Middle frontal gyrus (tissue), 1 donor: Measurements from ENCODE around the gene NCAPG.
"Not testable (repeated sequence)": the region's sequence is repeated elsewhere in the genome, so short reads cannot be mapped to it uniquely, and the experiment has no call there.

ENCODE experiments used
- DNase-seq: peaks from one replicate; pipeline ENCODE4 v3.0.0-alpha.2; 2015; ENCODE audit warnings: low spot score; ENCODE audit errors: extremely low spot score

Gene NCAPG

DNA sequence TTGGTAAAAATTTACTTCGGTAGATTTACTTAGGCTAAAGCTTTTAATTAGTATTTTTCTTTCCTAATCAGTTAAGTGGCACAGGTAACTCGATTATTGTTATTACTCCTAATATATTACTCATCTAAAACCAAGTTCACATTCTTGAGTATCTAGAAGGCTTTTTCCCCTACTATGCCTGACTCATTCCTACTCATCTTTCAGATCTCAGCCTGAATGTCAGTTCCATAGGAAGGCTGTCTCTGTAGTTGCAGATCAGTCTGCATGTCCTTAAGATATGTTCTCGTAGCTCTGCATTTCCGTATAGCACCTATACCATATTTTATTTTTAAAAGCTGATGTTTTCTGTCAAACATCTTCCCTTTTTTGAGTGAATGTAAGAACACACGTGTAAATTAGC is 23.5 kb upstream of the NCAPG start:
- no peak for DNase-seq

DNA sequence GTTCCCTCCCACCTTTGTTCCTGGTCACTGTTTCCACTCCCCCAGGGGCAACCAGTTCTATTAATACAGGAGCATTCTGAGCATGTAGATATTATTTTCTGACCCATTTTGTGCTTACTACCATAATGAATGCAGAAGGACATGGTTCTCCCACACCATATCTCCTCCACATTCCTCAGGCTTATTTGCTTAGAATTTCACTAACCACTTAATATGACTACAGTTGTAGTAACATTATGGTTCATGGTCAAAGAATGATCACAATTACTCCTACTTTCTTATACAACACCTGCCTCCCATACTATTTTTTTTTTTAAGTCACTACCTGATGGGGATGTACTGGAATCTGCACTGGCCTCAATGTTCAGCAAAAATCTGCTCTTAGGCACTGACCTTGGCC is 21.8 kb upstream of the NCAPG start:
- no peak for DNase-seq

DNA sequence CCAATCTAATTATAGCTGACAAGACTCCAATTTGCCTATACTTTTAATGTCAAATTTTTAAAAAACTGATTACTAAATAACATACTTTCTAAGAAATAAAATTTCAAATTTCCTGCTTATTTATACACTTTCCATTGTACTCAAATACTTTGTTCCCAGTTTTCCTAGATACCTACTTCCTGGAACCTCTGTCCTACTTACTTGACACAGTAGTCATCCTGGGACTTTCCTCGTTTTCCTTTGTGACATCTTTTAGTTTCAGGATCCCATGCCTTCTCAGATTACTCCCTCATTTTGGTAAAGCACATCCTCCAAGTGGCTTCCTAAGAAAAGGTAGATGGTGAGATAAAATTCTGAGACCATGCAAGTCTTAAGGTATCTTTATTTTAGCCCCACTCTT is 16.0 kb upstream of the NCAPG start:
- DNase-seq = no peak

DNA sequence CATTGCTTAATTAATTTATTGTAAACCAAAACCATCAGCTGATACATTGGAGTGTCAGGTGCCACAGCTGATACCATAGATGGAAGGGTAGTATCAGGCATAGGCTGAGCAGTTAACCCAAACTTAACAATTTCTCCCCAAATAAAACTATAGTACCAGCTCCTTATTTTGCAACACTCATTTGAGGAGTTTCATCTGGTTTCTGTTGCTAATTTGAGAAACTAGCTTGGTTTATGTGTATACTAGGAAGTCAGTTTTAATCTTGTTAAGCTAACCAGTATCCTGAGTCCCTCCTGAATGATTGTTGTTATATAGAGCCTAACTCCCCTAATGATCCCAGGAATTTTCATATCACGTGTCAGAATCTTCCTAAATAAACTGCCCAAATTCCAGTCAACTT is 13.0 kb upstream of the NCAPG start:
- DNase-seq = no peak

DNA sequence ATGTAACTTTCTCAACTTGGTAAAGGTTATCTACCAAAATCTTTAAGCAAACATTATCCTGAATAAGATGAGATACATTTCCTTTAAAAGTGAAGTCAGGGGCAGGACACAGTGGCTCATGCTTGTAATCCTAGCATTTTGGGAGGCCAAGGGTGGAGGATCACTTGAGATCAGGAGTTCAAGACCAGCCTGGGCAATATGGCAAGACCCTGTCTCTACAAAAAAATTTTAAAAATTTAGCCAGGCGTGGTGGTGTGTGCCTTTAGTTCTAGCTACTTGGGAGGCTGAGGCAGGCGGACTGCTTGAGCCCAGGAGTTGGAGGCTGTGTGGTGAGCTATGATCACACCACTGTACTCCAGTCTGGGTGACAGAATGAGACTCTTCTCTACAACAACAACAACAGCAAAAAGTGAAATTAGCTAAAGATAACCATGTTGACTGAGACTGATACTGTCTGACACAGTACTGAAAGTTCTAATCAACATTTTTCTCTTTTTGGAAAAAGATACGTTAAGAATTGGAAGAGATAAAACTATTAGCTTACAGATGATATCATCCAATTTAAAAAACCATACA is 5.1 kb upstream of the NCAPG start:
- DNase-seq = no peak

DNA sequence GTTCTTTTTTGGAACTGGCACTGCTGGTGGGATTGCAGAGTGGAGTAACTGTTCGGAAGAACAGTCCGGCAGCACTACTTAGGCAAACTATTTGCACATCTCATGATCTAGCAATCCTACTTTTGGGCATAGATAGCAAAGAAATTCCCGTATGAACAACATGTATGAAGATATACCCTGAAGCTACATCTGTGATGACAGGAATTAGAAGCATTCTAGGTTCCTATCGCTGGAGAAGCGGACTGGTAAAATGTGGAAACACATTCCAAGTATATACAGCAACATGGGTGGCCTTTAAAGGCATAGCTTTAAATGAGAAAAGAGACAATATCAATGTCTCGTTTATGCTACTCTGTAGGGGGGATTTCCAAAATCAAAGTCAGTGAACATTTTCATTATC is 3.3 kb upstream of the NCAPG start:
- no peak for DNase-seq

DNA sequence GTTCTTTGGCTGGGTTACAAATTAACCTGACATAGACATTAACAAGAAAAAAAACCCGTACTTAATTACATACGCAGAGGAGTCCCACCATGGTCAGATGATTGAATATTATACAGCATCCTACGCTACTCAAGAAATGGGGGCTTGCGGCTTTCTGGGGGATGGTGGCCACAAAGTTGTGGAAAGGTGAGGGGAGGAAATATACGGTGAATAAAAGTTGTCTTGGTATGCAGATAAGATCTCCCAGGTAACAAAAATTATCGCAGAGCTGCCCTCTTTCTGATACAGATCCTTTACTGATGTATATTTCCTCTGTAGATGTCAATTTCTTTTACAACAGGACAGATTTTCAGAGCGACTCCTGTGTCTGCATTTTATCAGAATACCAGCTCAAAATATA is 1.1 kb upstream of the NCAPG start:
- DNase-seq = no peak

DNA sequence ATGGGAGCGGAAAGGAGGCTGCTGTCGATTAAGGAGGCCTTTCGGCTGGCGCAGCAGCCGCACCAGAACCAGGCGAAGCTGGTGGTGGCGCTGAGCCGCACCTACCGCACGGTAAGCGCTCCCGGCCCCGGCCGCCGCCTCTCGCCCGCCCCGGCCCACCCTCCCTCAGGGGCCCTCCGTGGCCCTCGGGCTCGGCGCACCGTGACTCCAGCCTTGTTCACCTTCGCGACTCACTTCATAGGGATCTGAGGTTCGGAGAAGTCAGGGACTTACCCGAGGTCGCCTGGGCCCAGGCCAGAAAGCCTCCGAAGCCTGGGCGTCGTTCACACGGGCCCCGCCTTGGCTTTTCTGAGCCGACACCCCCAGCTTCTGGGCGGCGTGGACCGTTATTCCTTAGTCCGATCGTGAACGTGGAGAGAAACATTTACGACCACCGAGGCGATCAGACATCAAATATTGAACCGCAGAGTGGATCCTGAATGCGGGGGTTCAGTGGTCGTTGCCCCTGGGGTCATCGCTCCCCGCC is 362 bp downstream of the NCAPG start:
- DNase-seq = no peak

DNA sequence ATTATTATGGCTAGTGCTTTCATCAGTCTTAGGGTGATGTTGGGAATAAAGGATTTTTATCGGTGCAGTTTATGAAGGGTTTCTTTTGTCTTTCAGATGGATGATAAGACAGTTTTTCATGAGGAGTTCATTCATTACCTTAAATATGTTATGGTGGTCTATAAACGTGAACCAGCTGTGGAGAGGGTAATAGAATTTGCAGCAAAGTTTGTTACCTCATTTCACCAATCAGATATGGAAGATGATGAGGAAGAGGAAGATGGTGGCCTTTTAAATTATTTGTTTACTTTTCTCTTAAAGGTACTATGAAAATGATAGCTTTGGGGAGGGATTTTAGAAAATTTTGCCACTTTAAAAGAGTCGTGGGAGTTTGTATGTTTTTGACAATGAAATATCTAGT is 1.3 kb downstream of the NCAPG start:
- no peak for DNase-seq

DNA sequence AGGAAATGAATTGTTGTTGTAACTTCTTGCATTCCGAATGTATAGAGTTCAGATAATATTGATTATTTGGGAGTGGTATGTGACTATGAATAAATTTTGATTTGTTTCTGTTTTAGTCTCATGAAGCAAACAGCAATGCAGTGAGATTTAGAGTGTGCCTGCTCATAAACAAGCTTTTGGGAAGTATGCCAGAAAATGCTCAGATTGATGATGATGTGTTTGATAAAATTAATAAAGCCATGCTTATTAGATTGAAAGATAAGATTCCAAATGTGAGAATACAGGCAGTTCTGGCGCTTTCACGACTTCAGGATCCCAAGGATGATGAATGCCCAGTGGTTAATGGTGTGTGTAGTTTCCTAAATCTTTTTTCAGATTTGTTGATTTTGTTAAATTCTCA is 2.0 kb downstream of the NCAPG start:
- DNase-seq = no peak

DNA sequence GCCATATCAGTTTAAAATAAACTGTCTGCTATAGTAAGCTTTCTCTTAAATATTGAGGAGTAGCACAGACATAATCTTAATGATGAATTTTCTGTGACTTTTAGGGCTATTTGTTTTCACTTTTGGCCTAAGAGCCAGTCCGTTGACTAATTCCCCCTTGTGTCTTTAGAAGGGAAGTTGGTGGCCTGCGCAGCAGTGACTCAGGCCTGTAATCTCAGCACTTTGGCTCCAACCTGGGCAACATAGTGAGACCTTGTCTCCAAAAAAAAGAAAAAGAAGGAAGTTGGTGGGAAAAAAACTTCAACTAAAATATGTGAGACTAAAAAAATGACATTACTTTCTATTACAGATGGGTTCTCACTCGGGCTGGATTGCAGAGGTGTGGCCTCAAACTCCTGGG is 3.4 kb downstream of the NCAPG start:
- no peak for DNase-seq

DNA sequence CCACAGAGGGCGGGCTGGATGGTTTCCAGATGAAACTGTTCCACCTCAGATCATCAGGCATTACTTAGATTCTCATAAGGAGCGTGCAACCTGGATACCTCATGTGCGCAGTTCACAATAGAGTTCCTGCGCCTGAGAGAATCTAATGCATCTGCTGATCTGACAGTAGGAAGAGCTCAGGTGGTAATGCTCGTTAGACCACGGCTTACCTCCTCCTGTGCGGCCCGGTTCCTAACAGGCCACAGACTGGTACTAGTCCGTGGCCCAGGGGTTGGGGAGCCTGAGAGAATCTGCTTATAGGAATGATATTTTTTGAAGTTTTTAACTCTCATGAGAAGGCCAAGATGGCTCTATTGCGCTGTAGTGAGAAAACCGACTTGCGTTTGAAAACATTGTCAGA is 5.4 kb downstream of the NCAPG start:
- no peak for DNase-seq

DNA sequence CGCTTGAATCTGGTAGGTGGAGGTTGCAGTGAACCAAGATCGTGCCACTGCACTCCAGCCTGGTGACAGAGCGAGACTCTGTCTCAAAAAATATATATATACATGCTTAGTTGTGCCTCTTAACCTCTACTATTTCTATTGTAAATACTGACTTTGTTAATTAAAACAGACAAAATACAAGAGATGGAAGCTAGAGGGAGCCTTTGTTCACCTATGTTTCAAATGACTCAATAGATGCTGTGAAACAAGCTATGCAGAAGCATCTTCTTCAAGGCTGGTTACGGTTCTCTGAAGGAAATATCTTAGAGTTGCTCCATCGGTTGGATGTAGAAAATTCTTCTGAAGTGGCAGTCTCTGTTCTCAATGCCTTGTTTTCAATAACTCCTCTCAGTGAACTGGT is 6.2 kb downstream of the NCAPG start:
- no peak for DNase-seq

DNA sequence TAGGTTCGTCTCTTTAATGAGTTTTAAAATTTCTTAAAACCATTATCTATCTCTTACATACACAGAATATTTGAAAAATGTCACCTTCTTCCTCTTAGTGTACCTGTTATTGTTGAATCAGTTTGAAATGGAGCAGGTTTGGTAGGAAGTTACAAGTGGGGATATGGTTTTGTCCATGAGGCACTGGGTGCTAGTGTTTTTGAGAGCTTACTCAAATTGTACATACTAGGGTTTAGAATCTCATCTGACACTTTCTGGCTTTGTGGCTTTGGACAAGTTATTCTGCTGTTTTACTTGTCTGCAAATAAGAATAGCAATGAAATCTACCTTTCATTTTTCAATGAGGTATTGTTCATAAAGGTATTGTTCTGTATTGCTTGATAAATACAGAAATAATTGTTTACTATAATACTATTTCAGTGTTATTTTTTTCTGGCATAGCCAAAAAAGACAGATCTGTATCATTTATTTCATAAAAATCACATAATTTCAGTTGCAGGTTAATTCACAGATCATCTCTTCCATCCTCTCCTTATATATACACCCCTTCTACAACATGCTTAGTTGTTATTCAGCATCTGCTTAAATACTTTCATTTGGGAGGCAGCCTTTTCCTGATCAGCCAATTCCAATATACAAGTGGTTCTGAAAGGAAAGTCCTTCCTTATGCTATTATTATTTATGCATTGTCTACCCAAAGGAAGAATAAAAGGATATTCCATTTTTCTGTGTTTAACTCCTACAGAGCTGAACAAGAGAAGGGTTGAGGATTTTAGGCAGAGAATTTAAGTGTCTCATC is 13.3 kb downstream of the NCAPG start:
- DNase-seq = no peak

DNA sequence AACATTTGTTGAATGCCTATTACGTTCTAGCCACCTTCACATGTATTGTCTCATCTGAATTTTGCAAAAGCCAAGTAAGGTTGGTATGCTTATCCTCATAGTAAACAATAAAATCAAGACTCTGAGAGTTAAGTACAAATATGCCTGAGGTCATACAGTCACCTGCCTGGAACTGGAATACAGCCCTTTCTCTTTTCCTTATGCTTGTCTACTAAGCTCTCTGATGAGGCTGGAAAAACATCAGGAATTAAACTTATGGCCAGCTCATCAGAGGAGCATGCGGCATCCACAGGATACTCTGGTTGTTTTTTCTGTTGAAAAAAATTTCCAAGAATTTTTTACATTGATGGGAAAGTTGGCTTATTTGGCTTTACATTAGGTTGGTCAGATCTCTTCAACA is 35.5 kb downstream of the NCAPG start:
- DNase-seq = no peak

DNA sequence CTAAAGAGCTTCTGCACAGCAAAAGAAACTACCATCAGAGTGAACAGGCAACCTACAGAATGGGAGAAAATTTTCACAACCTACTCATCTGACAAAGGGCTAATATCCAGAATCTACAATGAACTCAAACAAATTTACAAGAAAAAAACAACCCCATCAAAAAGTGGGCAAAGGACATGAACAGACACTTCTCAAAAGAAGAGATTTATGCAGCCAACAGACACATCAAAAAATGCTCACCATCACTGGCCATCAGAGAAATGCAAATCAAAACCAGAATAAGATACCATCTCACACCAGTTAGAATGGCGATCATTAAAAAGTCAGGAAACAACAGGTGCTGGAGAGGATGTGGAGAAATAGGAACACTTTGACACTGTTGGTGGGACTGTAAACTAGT is 39.5 kb downstream of the NCAPG start:
- not testable (repeated sequence) for DNase-seq

DNA sequence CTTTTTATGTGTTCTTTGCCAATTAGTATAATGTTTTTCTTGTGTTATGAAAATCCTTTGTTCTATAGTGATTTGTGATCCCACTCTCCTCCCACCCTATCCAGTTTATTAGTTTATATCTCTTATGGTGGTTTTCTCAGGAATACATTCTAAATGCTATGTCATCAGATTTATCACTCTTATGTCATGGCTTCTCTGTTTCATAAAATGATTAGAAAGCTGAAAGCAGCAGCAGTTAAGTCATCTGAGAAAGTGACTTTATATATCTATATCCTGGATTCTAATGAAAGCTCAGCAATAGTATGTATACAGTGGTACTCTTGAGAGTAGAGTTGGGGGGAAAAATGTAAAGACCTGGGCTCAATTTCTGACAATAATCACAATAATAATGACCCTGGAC is 41.2 kb downstream of the NCAPG start:
- DNase-seq = no peak

DNA sequence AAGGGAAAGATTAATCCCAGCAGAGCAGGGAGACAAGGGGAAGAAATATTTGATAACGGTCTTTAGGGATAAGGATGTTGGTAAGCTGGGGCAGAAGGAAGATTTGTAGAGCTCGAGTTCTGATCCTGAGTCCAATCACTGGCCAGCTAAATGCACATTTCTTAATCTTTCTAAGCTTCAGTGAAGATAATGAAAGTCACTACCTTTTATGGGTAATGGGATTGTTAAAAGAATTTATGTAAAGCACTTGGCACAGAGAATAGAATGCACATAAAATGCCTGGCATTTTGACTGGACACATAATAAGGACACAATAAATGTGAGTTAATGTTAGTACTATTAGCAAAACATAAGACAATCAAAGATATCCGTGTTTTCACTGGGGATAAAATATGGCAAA is 43.3 kb downstream of the NCAPG start:
- DNase-seq = no peak

DNA sequence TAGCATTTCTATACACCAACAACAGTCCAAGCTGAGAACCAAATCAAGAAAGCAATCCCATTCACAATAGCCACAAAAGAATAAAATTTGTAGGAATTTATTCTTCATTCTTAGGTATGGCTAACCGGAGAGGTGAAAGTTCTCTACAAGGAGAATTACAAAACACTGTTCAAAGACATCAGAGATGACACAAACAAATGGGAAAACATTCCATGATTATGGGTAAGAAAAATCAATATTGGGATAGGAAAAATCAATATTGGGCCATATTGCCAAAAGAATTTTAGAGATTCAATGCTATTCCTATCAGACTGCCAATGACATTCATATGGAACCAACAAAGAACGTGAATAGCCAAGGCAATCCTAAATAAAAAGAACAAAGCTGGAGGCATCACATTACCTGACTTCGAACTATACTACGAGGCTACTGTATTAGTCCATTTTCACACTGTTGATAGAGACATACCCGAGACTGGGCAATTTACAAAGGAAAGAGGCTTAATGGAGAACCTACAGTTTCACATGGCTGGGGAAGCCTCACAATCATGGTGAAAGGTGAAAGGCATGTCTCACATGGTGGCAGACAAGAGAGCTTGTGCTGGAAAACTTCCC is 49.1 kb downstream of the NCAPG start:
- no peak for DNase-seq

DNA sequence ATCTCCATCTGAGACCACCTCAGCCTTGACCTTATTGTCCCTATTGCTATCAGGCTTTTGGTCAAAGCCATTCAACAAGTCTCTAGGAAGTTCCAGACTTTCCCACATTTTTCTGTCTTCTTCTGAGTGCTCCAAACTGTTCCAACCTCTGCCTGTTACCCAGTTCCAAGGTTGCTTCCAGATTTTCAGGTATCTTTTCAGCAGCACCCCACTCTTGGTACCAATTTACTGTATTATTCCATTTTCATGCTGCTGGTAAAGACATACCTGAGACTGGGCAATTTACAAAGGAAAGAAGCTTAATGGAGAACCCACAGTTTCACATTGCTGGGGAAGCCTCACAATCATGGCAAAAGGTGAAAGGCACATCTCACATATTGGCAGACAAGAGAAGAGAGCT is 51.1 kb downstream of the NCAPG start:
- not testable (repeated sequence) for DNase-seq

DNA sequence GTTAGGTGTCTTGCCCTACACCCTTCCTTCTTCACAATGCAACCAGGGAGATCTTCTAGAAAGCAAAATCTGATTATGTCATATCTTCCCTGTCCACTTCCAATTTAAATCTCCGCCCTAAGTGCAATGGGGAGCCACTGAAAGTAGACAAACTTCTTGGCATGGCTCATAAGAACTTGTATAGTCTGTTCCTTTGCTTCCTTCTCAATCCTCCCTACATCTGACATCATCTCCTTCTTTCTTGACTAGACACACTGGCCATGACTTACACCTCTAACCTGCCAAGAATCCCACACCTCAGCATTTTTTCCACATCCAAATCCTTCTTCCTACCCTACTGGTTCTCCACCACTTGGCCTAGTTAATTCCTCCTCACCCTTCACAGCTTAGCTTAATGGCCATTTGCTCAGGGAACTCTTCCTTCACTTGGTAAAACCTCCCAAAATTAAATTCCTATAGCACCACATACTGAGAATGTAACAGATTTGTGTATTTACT is 55.1 kb downstream of the NCAPG start:
- no peak for DNase-seq

DNA sequence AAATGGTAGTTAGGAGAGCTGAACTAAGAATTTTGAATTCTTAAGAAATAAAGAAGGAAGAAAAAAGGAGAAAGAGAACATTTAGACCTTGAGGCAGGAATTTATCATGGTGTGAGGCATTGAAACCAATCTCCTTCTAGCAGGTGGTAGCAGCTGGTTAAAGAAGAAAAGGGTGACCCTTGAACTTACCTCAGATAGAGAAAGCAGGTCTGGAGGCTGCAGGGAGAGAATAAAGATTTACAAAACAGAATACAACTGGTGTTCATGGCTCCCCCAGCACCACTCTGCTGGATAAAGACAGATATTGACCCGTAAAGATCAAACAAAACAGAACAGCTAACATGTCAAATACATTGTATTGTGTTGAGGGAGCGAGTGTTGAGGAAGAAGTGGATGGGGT is 56.0 kb downstream of the NCAPG start:
- DNase-seq = no peak

DNA sequence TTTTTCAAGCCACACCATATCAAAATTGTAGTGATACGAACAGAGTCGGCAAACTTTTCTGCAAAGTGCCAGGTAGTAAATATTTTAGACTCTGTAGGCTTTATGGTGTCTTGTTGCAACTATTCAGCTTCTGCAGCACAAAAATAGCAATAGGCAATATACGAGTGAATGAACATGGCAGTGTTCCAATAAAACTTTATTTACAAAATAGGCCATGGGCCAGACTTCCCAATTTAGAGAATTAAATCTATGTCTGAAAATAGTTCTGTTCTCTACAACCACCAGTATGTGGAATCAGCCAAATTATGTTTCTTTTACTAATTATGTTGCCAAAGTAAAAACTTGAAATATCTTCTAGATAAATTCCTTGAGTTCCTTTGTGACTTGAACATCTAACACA is 56.5 kb downstream of the NCAPG start:
- DNase-seq = no peak
